Activated CD4-positive, alpha-beta T cell treated with anti-CD3 and anti-CD28 coated beads, Interleukin-2, amount 50 U/mL, for 48 hours (primary cell): ENCODE measurements around the gene LCP1.

Source experiments
- DNase-seq, 2 experiments: peaks; one replicate each; pipeline ENCODE4 v3.0.0-alpha.2; 2020

Gene LCP1

DNA sequence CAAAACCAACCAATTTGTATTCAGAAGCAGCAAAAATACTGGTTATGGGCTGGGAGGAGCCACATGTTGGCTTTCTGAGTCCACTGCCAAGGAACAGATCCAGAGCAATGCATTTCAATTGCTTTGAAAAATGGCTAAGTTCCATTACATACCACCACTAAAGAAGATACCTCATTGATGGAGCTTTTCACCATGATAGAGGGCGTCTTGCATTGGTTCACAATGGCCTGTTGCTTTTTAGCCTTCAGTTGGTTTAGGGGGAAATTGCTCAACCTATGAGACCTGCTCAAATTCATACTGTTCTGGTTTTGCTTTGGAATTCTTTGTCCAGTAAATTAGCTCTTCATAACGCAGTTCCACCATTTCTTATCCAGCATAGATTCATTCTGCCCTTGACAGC lies 55.9 kb downstream of the LCP1 start:
- no peak for DNase-seq

DNA sequence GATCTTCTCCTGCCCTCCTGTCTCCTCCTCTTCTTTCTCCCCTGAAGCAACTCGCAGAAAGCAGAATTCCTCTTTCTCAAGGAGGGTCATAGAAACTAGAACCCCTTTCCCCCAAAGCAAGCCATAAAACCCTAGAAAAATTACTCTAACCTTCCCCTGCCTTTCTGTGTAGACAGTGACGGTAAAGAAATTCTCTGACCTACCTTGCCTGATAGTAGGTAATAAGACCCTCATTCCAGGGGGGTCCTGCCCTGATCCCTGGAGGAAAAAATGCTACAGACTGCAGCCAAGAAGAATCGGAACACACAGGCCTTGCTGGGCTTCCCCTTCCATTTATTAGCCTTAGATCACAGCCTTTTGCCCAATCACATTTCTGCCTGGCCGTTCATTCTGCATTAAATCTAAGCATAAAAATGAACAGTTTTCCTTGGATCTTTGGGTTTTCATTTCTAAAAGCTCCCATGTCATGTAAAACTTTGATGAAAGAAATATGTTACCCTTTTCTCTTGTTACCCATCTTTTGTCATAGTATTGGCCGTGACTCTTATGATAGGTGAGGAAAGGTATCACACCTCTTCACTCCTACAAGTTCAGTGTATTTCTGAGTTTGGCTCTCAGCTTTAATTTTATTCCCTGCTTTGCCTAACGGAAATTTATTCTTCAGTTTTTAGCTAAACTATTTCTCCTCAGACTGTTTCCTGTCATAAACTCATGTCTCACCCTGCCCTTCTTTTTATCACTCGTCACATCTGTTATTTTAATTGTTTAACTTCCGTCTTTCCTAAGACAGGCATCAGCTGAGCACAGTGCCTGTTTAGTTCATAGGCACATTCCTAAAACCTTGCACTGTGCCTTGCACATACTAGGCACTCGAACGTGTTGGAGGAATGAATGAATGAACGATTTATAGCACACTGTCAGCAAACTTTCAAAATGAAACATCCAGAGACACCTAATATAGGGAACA lies 56.7 kb downstream of the LCP1 start:
- no peak for DNase-seq

DNA sequence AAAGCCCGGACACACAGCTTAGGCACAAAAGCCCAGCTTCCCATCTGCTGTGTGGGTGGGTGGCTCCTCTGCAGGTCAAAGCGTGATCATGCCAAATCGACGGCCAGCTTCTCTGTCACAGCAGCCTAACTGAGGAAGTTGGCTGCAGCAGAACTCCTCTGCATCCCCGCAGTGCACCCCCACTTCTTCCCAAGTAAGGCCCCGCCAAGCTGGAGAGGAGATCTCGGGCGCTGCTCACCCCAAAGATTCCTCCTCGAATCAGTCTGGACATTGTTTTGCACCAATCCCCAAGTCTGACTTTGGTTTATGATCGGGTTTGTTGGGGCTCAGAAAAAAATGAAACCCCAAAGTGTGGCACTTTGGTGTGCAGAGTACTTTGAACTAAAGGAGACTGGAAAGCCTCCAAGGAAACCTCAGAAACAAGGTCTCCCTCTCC lies 57.4 kb downstream of the LCP1 start:
- DNase-seq = peak; percentile 31 to 42

DNA sequence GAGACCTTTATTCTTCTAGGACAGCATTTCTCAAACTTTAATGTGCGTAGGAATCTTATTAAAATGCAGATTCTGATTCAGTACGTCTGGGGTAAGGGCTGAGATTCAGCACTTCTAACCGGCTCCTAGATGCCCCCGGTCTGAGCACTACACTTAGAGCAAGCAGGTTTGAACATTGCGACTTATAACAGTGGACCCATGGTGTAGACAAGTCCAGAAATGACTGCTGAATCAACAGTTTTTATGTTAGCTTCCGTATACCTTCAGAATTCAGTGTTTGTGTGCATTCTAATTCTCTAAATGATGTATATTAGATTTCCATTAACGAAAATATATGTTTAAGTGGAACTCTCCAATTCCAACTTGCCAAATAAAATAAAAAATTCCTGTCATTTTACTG lies 59.7 kb downstream of the LCP1 start:
- DNase-seq = no peak

DNA sequence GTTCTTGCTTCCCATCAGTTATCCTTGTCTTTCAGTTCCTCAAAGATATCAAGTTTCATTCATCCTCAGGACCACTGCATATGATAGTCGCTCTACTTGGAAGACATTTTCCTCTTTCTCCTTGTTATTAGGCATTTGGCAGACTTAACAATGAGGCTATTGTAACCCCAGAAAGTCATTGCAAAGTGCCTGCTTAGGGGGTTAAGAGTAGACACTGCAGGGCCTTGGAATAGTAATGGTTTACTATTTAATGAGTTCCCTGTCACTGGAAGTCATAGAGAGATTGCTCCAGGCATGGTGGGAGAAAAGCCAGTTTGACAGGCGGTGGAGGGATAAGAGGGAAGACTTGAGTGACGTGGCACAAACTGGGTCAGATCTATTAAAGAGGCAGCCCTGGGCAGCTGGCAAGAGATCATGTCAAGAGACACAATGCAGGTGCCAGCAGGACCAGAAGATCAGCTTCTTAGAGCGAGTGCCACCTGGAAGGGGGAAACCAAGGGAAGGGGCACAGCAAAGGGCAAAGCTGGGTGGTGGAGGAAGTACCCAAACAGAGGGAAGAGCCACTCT lies 60.3 kb downstream of the LCP1 start:
- DNase-seq = no peak

DNA sequence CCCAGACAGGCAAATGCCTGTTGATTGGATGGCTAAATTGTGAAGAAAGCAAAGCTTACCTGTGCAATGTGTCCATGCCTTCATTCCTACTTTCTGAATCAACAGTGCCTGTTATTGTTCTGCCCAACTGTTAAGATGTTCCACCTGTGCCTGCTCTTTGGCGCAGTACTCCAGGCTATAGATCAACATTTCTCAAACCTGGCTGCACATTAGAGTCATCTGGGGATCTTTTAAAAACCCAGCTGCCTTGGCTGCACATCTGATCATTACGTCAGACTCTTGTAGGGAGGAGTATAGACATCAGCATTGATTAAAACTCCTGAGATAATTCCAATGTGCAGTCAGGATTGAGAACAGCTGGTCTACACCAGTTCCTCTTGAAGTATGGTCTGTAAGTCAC lies 60.9 kb downstream of the LCP1 start:
- DNase-seq = no peak

DNA sequence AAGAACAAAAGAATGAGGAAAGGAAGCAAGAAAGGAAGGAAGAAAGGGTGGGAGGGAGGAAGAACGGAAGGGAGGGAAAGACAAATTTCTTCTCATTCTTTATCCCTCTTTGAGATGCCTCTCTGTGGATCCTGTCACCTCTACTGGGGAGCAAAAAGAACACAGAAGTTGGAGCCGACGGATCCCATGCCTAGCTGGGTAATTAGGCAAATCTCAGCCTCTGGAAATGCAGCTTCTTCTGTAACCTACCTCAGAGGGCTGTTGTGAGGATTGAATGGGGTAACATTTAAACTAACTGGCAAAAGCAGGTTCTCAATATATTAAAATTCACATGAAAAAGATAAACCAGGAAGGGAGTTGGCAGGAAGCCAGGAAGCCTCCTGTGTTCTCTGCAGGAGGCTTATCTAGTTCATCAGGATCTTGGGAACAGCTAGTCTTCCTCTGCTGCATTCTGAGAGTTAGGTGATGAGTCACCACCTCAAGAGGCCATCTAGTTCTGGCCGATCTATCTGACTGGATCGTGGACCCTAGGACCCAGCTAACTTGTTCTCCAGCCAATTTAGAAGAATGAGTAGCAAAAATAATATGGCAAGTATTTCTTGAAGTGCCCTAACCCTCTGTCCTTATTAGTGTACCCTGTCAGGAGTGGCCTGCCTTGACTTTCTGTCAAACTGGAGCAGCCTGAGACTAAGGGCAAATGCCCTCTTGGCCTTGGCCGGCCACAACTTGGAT lies 61.9 kb downstream of the LCP1 start:
- no peak for DNase-seq

DNA sequence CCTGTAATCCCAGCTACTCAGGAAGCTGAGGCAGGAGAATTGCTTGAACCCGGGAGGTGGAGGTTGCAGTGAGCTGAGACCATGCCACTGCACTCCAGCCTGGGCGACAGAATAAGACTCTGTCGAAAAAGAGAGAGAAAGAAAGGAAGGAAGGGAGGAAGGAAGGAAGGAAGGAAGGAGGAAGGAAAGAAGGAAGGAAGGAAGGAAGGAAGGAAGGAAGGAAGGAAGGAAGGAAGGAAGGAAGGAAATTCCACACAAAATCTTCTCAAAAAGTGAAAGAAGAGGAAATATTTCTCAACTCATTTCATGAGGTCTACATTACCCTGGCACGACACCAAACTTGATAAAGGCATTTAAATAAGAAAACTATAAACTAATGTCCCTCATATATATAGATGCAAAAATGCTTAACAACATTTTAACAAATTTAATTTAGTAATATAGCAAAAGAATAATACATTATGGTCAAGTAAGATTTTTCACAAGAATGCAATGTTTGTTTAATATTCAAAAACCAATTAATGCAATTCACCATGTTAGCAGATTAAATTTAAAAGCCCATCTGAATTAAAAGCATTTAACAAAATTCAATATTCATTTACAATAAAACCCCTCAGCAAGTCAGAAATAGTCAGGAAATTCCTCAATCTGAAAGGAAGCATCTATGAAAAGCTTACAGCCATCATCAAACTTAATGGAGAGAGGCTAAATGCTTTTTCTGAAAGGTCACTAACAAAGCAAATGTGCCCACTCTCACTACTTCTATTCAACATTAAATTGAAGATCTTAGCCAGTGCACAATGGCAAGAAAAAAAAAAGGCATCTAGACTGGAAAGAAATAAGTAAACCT lies 65.1 kb downstream of the LCP1 start:
- no peak for DNase-seq

DNA sequence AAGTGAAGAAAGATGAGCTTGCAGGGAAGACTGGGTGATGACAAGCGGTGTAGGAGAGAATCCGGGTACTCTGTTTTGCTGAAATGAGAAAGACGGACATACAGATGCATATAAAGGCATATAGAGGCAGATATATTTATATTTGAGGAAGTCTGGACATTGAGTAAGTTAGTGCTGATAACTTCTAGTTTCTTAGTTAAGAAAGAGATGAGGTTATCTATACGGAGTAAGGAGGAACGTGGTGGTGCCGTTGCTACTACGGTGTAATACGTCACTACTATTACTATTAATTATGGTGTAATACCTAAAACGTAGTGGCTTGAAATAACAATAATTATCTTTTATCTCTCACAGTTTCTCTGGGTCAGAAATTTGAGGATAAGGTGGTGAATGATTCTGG lies 67.4 kb downstream of the LCP1 start:
- DNase-seq = no peak

DNA sequence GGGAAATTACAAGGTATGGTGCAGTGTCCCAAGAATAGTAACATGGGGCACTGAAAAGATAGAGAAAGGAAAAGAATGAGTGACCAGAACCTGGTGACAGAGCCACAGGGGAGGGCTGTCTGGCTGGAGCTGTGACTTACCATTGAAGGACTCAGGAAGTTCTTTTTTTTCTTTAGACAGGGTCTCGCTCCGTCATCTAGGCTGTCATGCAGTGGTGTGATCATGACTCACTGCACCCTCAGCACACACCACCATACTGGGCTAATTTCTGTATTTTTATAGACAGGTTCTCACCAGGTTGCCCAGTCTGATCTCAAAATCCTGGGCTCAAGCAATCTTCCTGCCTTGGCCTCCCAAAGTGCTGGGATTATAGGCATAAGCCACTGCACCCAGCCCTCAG lies 68.4 kb downstream of the LCP1 start:
- DNase-seq = no peak

DNA sequence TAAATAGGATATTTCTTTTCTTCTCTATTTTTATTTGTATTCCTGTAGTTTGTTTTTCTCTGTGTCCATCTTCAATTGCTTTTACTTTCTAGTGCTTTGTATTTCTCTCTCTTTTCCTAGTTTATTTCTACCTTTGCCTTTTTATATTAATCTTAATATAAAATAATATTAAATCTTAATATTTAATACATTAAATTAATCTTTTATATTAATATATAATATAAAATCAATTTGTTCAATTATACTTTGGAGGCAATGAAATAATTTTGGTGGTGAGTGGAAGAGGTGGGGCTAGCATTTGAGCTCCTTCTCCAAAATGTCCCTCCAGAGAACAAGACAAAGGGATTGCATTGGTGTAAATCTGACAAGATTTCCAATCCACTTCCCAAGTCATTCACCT lies 70.8 kb downstream of the LCP1 start:
- DNase-seq = no peak

DNA sequence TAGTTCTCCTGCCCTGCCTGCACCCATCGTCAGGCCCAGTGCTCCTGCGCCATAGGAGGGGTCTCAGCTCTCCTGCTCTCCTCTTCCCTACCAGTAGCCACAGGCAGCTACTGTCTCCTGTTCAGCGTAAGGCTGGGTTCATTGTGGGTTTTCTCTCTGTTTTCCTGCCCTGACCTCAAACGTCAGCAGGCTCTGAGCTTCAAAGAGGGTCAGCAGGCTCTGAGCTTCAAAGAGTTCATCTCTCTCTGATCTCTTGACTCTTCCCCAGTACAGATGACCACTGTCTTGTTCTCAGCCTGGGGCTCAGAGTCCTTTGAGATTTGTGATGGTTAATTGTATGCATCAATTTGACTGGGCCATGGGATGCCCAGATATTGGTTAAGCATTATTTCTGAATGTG lies 72.5 kb downstream of the LCP1 start:
- no peak for DNase-seq

DNA sequence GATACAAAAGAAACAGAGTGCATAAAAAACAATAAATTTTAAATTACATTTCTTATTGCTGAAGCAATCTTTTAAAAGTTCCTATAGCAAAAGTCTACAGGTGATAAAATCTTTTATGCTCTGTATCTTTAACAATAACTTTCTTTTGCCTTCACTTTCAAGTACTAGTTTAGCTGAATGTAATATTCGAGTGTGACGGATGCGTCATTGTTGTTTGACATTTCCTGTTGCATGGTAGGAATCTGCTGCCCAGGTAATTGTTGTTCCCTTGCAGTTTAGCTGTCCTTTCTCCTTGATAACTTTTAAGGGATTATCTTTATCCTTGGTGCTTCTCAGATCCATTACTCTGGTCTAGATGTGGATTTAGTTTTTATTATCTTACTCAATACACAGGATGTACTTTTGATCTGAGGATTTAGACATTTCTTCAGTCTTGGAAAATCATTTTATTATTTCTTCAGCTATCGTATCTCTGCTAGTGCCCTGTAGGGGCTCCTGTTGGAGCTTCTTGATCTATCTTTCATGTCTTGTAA lies 75.1 kb downstream of the LCP1 start:
- DNase-seq = no peak

DNA sequence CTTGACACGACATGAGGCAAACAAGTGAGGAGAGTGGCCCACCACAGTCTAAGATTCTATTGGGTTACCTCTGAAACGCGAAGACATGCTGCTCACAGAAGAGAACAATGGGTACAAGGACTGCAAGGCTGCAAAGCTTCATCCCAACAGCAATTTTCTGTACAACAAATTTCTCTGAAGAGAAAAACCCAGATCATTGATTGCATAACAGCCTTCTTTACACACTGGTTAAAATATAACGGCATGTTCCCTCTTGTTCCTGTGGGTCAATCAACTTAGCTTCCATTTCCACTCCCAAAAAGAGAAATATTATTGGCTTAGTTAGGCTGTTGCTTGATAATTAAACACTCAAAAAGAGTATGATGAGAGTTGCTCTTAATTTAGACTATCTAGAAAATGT lies 77.1 kb downstream of the LCP1 start, which contains the start of gene CPB2:
Gene CPB2 (minus strand): TSS at position 166 of the 400 bp plus-strand sequence. CDS start 24 bp downstream, at position 142.
- no peak for DNase-seq

DNA sequence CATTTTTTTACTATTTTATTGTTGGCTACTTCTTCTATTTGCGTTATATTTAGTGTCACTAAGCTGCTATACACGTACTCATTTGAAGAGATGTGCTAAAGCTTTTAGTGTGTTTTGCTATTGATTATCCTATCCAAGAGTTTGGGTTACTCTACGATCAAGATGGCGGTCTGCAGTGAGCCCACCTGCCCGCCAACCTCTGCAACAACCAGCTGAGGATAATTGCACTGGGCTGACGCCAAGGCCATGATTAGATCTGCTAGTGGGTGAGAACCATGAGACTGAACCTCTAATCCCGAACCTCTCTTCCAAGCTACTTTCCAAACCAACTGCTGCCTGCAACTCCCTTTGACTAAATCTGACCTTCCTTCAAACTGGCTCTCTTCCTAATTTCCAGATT lies 78.9 kb downstream of the LCP1 start:
- DNase-seq = no peak

DNA sequence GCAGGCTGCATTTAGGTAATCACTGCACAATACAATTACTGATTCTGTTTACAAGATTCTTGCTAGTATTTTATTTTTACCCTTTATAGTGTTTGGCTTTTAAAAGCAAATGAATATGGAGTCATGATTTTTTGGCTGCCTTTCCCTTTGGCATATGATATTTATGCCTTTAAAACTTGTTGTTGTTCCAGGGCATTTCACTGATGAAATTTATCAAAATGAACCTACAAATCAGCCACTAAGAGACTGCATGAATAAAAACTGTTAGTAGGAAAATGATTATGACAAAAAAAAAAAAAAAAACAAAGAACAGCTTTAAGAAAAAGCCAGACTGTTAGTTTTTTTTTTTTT lies 79.7 kb downstream of the LCP1 start:
- DNase-seq = no peak

DNA sequence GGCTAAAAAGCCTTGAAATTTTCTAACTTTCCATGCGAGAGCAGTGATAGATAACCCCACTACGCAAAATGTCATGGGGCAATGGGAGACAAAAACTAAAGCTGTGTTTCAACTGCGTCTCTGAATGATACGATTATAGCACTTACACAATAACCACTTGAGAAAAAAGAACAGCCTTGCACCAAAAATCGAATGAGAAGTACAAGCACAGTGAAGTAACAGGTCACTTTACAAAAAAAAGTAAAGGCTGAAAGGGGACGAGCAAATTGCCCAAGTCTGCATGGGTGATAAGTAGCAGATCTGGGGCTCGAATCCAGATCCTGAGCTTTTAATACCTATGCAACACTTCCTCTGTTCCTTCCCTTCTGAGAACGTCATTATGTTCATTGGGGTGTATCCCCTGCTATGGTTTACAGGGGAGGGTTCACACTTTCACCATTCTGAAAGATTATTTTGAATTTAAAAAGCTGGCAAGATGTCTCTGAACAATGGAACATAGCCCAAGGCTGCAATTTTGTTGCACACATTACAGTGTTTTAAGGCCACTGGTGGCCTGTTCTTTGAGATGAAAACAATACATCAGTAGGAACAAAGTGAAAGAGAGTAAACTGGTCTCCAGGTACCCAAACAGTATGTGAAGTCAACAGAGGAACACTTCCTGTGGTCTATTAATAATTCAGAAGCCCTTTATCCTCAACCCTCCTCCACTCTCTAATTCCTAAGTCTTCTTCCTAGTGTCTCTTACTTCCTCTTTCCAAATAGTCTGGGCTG lies 80.3 kb downstream of the LCP1 start:
- no peak for DNase-seq

DNA sequence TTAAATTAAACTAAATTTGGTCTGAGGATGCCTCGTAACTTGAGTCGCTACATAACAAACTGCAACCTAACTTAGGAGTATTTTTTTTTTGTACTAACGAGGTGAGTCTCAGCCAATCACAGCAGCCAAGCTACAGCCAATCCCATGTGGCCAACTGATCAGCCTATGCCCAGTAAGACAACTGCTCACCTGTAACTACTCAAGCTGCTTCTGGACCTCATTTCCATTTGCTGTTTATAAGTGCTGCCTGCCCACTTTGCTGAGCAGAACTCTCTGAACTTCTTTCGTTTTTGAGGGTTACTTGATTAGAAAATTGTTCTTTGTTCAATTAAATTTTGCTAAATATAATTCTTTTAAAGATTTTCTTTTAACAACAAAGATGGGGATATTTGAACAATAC lies 81.0 kb downstream of the LCP1 start:
- no peak for DNase-seq

DNA sequence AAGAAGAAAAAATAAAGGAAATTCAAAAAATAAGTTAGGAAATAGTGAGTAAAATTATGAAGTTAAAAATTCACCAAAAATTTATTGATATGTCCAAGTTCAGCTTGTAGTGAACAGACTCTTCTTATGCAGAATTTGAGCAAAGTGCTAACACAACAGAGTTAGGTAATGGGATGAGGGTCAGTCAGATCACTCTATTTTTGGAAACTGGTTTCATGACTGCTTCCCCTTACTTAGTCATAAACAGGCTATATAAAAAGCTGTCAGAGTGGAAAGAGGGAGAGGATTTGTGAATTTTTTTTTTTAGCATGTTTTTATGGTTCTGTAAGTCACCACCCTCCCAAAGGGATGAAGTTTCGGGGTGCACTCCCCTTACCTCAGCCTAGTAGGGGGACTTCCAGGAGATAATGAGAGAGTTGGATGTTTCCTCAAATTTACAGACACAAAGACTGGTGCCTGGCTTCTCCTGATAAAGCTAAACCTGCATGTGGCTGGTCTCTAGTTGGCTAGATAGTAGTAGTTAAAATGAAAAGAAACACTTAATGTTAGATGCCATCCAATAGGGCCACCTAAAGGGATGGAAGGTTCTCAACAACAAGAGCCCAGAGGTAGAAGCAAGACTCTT lies 81.7 kb downstream of the LCP1 start:
- DNase-seq = no peak

DNA sequence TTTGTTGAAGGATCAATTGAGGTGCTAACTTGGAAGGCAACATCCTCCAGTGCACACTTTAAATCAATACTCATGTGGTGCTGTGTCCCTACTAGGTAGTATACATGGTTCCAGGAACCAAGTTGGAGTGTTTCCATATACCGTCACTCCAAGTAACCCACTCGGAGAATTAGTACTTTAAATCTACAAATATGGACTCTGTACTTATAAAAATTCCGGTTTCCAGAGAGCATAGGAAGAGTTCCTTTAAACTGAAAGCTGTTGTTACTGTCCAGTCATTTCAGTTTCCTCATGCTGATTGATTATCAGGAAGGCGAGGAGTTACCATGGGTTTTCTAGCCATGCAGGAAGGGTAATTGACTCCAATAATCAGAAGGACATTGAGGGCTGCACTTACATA lies 84.3 kb downstream of the LCP1 start:
- no peak for DNase-seq

DNA sequence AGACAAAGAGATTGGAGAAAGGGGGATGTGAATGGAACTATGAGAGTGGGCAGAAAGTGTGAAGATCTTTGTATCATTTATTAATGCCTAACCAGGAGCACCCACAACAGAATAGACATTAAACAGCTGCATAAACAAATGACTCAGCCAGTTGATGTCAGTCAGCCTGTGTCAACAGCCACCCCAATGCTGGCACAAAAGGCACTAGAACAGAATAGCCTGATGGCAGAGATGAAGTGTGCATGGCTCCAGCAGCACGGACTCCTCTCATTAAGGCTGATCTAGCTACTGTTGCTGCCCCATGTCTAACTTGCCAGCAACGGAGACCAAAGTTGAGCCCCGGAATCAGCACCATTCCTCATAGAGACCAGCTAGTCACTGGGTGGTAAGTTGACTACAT lies 85.0 kb downstream of the LCP1 start:
- DNase-seq = no peak
